ENCODE data around the gene APOL3. TPM values are rescaled to one million over a fixed set of nuclear protein-coding genes. Genes with fewer than 3 reads are reported as not detected.
"Not testable (repeated sequence)": the region's sequence is repeated elsewhere in the genome, so short reads cannot be mapped to it uniquely, and the experiment has no call there.

Gene APOL3
- total RNA-seq, 1 donor from 2014 or later: 20.9 TPM

DNA sequence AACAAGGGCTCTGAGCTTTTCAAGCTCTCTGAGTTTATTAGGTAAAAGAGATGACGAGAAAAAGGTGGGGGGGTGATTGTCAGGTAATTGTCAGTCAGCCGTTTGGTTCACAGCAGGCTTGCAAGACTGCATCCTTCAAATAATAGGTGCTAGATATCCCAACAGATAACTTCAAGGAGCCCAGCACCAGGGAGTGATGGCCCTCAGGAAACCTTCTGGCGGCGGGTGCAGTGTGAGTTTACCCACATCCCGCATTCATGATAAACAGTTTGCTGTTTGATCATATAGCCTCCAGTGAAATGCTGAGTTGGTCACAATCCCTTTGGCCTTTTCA lies 1.2 kb upstream of the APOL3 start:
- DNase-seq (ENCODE audit: low spot score): not testable (repeated sequence)

DNA sequence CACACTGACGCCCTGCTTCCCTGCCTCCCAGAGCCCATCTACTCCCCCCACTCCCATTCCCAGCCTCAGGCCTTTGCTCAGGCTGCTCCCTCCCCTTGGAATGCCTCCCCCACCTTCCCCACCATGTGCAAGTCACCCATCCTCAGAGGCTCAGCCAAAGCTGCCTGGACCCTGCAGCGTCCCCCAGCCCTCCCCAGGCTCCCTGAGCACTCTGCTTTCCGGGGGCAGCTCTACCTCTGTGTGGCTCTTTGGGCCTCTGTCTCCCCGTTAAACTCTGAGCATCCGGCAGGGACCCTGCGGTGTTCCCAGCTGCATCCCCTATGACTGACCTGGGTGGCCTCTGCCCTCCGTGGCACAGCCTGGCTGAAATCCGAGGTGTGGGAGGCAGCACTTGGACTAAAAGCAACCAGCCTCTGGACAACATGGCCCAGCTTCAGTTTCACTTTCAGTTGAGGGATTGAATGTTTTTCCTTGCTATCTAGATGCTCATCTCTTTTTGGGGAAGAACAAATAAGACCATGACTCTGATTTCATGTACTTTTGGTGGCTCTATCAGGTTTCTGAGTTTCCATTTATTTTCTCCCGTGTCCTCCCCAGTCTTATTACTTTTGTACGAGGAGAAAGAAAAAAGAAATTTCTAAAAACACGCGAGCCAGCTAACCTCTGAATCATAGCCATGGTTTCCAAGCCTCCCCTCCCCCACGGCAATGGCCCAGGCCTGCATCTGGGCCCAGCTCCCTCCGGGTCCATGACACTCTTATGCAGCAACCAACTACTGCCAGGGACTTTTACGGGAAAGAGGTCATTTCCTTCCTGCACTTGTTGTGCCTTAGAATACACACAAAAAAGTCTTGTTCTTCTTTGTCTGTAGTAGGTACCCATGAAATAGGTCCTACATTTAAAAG lies 3.8 kb downstream of the APOL3 start:
- DNase-seq (ENCODE audit: low spot score): peak; percentile 78

DNA sequence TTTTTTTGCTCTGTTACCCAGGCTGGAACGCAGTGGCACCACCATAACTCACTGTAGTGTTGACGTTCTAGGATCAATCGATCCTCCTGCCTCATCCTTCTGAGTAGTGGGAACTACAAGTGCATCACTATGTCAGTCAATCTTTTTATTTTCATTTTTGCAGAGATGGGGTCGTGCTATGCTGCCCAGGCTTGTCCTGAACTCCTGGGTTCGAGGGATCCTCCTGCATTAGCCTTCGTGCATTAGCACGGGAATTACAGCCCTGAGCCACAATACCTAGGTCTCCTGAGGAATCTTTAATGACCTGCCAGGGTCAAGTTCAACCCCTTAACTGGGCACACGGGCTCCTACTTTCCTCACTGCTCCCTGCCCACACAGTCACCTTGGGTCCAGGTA lies 4.4 kb downstream of the APOL3 start:
- no peak for DNase-seq (ENCODE audit: low spot score)

DNA sequence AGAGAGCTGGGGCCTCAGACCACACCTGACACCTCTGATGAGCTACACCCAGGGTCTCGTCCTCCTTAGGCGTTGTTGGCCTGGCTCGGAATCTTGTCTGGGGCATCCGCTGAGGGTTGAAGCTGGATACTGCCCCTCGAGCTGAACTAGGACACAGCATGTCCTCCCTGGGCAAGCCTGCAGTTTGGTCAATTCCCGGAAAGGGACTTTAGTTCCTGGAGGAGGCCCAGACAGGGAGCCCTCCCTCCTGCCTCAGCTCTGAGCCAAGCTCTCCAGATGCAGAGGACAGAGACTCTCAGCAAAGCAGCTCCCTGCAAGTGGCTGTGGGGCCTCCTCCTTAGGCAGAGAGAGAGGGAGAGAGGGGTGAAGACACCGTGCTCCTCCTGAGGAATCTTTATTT lies 4.9 kb downstream of the APOL3 start:
- peak; percentile 57 for DNase-seq (ENCODE audit: low spot score)

DNA sequence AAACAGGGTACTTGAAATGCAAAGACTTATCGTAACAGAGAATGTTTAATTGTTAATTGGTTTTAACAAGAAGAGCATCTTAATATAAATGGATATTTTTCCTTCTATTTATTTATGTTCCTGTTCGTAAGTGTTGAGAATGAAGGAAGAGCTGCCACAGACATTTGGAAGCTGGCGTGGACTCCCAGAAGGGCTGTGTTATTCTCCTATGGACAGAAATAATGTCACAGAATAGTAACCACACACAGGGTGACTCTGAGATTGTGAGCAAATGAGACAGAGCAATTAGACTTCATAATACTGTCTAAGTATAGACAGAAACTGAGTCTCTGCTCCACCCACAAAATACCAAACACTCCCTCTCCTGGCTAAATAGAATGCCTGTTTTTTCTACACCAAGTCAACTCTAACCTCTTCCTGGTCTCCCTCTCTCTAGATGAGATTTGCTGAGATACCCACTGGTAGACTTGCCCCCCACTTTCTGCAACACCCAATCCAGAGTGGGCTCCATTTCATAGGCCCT lies 6.1 kb downstream of the APOL3 start:
- DNase-seq (ENCODE audit: low spot score): no peak

DNA sequence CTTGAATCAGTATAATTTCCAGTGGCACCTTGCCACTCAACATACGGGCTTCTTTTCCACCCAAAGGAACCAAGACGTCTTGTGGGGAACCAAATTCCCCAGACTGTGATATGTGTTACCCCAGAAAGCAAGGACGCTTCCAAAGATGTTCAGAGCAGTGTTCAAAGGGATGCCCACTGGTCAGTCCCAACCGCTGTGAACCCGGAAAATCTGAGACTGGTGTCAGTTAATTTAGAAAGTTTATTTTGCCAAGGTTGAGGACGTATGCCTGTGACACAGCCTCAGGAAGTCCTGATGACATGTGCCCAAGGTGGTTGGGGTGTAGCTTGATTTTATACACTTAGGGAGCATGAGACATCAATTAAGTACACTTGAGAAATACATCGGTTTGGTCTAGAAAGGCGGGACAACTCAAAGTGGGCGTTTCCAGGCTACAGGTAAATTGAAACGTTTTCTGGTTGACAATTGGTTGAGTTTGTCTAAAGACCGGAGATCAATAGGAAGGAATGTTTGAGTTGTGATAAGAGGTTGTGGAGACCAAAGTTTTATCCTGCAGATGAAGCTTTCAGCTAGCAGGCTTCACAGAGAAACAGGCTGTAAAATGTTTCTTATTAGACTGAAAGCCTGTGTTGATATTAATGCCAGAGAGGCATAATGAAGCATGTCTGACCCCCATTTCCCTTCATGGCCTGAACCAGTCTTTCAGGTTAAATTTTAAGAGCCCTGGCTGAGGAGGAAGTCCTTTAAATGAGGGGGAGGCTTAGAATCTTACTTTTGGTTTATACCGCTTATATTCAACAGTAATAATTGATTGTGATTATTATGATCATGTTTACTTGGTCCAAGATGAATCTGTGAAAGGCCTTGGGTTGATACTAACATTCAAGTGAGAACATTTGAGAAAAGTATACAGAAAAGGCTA lies 6.8 kb downstream of the APOL3 start:
- peak; percentile 57 for DNase-seq (ENCODE audit: low spot score)

DNA sequence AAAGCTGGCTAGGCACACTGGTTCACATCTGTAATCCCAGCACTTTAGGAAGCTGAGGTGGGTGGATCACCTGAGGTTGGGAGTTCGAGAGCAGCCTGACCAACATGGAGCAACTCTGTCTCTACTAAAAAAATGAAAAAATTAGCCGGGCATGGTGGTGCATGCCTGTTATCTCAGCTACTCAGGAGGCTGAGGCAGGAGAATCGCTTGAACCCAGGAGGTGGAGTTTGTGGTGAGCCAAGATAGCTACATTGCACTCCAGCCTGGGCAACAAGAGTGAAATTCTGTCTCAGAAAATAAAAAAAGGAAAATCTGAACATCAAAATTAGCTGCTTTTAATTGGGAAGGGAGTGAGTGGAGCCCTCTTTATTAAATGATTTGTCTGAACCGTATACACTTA lies 7.7 kb downstream of the APOL3 start:
- DNase-seq (ENCODE audit: low spot score): not testable (repeated sequence)

DNA sequence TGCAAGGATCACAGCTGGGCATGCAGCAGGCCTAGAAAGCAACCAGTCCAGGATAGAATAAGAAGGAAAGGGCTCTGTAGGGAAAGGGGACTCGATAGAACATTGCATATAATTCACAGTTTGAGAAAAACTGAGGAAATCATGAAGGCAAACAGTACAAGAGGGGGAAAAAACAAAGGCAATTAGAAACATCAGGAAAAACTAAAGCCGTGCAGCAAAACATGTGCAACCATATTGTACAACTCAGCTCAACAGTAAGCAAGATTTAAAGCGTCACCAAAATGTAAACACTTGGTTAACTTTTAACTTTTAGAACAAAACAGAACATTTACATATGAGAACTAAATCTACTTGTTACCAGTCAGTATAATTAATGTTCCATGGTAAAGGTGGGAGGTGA lies 8.5 kb downstream of the APOL3 start:
- no peak for DNase-seq (ENCODE audit: low spot score)

DNA sequence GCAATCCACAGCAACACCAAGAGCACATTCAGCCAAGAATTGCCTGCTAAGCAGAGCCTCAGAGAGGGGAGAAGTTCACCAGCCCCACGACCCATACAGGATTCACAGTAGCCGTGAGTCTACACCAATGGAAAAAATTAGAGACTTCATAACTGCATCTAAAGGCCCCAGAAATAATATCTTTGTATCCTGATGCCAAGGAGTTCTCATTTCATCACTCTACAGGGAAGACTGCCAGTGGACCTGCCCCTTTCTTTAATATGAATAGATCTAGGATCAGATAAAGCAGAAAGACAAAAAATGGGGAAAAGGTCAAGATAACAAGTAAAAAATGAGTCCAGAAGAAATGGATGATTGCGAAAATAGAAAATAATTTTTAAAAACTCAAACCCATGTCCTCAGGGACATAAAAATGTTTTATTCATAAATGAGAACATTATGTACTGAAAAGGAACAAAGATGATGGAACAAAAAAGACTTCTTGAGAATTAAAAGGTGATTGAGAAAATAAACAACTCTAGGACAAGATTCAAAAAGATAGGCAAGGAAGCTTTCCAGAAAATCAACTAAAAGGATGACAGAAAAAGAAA lies 9.5 kb downstream of the APOL3 start:
- no peak for DNase-seq (ENCODE audit: low spot score)

DNA sequence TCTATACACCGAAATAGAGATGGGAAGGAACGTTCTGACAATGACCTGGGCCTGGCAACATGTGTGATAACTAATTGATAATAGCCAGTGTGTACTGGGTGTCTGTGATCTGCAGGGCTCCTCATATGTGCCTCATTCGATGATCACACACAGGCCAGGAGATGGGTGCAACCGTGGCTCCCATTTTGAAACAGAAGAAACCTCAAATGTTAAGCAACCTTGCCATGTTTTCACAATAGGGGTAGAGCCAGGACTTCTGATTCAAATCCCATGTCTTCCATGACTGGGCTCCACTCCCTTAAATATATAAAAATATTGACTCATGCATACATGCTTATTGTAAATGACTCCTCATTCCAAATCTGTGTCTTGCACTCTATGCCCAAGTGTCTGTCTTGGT lies 11.1 kb downstream of the APOL3 start:
- DNase-seq (ENCODE audit: low spot score): no peak

DNA sequence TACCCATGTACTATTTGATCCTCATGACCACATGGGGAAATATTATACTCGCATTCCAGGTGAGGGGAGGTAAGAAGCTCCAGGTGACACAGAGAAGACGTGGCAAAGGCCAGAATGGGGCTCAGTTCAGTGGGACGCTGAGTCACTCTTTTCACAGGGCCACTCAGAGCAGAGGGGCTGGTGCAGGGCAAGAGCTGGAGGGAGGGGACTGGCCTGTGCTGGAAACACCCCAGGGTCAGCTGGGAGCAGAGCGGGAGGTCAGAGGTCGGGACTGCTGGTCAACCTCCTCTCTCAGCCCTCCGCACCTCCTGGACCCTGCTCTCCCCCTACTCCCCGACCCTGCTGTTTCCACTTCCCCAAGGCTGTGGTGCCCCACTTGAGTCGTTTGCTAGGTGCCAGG lies 12.1 kb downstream of the APOL3 start:
- DNase-seq (ENCODE audit: low spot score): no peak

DNA sequence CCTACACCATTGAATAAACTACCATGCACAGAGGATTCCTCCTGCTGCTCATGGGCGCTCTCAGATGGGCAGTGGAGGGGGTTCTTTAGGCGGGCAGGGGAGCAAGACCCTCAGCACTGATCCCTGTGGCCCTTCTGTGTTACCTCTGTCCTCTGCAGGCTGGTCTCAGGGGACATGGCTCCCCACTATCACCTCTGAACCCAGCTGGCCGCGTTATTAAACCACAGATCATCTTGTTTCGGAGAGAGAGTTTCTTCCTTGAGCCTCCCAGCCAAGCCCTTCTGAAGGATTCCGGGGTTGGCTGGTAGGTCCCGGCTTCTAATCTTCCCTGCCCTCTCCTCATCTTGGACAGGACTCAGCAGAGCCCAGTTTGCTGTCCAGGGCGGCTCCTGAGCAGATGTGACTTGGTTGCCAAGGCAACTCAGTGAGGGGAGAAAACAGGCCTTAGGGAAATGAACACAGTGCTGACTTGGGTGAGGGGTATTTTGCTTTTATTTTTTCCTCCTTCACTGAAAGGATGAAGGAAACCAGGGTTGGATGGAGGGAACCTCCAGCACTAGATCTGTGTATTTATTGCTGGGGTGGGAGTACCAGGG lies 13.3 kb downstream of the APOL3 start:
- DNase-seq (ENCODE audit: low spot score): no peak

DNA sequence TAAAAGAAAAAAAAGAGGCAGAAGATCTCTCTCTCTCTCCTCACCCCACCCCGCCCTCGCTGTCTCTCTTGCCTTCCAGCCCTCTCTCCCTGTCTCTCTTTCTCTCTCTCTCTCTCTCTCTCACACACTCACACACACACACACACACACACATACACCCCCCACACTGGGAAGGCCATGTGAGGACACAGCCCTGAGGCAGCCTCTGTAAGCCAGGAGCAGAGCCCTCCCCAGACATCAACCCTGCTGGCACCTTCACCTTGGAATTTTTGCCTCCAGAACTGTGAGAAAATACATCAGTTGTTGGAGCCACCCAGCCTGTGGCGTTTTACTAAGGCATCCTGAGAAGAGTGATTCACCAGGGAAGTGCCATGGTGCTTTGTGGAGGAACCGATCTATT lies 14.7 kb downstream of the APOL3 start:
- DNase-seq (ENCODE audit: low spot score): no peak

DNA sequence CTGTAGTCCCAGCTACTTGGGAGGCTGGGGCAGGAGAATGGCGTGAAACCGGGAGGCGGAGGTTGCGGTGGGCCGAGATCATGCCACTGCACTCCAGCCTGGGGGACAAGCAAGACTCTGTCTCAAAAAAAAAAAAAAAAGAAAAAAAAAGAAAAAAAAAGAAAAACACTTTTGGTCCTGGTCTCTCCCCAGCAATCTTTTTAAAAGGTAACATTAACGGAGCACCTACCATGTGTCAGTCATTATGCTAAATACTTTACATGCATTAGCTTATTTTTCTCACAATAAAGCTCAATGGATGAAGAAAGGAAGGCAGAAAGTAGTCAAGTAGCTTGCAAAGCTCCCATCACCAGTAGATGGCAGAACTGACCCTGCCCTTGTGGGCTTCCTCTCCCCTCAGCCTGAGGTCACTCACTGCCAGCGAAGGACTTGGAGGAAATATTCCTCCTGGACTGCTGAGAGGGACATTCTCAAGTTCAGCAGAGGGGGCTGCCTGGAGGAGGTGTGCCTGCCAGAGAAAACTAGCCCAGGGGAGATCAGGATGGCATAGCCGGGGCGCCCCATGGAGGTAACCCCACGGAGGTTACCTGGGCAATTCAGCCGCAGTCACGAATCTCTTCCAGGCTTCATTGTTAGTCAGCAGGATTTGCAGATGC lies 15.5 kb downstream of the APOL3 start:
- DNase-seq (ENCODE audit: low spot score): peak; percentile 76

DNA sequence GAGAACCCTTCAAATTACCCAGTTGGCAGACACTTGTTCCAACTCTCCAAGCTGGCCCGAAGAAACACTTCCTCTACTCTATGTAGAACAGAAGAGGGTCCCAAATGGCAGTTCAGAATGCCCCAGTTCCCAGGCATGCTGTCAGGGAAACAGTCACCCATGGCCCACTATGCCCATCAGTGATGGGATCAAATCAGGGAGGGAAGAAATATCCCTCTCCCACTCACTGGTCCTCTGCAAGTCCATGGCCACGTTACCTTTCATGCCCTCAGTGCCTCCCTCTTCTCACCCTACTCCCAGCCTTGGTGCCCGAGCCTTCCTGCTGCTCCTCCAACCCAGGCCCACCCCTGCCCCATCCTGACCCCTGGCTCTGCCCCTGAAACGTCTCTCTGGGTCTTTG lies 16.6 kb downstream of the APOL3 start:
- no peak for DNase-seq (ENCODE audit: low spot score)

DNA sequence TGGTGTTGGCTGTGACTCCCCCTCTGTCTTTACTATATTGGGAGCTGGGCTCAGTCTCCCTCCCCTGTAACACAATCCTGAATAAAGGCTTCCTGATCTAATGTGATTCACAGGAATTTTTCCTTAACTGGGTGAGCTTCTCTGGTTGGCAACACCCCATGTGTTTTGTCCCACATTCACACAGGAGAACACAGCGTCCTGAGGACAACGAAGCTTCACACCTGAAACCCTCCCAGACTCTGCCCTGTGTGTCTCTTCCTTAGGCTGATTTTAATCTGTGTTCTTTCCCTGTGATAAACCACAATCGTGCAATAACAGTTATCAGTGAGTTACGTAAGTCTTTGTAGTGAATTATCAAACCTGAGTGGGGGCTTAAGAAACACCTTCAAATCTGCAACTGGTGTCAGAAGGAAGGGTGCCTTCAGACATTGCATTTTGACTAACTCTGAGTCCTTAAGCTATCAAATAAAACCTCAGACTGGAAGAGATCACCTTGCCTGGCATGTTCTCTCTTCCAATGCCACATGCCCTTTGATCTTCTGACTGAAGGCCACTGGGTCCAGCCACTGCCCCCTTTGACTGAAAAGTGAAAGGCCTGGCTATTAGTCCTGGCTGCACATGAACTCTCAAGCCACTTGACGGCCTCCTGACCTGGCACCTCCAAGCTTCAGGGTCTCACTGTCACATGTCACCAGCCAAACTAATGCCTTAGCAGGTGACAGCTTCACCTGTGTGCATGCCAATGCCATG lies 17.3 kb downstream of the APOL3 start:
- no peak for DNase-seq (ENCODE audit: low spot score)

DNA sequence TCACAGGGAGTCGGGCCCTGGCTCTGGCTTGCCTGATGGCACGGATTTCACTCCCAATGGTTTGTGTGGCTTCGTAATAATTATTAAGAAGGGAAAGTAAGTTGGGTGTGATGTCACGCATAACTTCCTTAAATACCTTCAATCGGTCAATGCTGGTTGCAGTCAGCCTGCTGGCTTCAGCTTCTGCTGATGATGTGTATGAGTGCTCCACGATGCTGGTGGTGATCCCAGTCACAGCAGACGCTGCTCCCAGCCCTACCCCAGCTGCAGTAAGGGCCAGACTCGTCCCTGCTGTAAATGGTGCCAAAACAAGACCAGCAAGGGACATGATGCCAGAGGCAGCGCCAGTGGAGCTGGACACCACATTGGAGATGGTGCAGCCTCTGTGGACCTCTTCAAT lies 19.1 kb downstream of the APOL3 start:
- DNase-seq (ENCODE audit: low spot score): no peak

DNA sequence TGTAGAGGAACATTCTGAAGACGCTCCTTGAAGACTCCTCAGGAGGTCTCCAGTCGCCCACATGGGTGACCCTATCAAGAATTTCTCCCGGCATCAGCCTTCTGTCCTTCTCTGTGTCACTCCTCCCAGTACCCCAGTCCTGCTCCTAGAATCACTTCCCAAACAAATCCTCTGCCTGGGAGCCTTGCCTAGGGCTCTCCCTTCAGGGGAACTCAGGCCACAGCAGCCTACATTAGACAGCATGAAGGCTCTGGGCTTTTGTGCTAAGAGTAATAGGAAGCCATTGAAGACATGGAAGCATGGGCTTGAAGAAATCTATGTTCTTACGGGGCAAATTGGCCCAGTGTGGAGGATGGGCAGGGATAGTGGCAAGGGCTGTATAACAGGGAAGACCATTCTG lies 21.8 kb downstream of the APOL3 start:
- not testable (repeated sequence) for DNase-seq (ENCODE audit: low spot score)

DNA sequence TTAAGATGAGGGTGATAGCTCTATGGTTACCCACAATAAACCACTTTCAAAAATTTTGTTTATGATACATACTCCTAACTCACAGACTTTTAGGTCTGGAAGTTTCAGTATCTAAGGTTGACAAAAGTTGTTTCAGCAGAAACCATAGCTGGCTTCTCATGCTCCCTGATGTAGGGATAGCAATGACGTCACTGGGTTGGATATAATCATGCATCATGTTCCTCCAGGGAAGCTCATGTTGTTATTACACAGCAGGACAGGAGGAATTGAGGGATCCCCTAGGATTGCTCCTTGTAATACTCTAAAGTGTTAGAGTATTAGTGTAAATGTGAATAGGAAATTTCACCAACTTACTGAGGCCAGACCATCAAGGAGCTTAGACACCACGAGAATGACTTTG lies 23.6 kb downstream of the APOL3 start:
- no peak for DNase-seq (ENCODE audit: low spot score)

DNA sequence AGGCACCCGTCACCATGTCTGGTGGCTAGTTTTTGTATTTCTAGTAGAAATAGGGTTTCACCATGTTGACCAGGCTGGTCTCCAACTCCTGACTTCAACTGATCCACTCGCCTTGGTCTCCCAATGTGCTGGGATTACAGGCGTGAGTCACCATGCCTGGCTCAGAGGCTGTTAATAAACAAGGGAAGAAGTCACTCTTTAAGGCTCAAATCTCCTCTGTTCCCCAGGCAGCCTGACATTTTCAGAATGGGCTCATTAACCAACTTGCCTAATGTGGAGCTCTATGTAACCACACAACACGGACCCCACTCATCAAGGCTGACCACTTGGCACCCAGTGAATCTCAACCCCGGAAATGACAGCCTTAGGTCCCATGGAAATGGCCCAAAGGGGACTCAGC lies 24.1 kb downstream of the APOL3 start:
- no peak for DNase-seq (ENCODE audit: low spot score)
